Right ventricle myocardium inferior (tissue), 1 donor: ENCODE results near the gene CFAP65. TPM values are rescaled to one million over a fixed set of nuclear protein-coding genes. Genes with fewer than 3 reads are reported as not detected.
A peak's percentile ranks its signal among the peaks of the same experiment; 100 is the strongest.

Source experiments
- ATAC-seq: fragments of 200-7000 bp; cut with Tn5 transposase; one replicate; pipeline ENCODE4 v1.9.1; 2020; ENCODE audit warnings: mild to moderate bottlenecking, moderate library complexity
- DNase-seq: peaks from one replicate; pipeline ENCODE4 v3.0.0; 2021; ENCODE audit errors: missing footprints
- intact Hi-C: fragments of 100-400 bp; cut with DNase I; formaldehyde crosslinking; loops from one replicate; pipeline ENCODE4 v1.11.0; 2022
- total RNA-seq: library from RNA; stranded (reverse); fragmentation: NEBNext Ultra II Directional; extraction: Animal tissue kit (Norgen Biotek cat#: 25700); gene quantifications from one replicate; pipeline ENCODE4 v1.2.1, GENCODE V29; 2021
- donor health status: DM: no; HTN: yes; CAD: no; lungs with severe emphysema.

The CFAP65 gene
- total RNA-seq, 1 donor from 2014 or later = not detected

- DNase-seq (no peak), ATAC-seq (no peak)
- intact Hi-C loops = no loop called here
Observed at GRCh38 chr2:219037783-219038499, 3.4 kb downstream of the CFAP65 start.

- no peak for ATAC-seq
- no peak for DNase-seq
- intact Hi-C loops = no loop called here
Observed at GRCh38 chr2:219035942-219036341, 5.4 kb downstream of the CFAP65 start.

- DNase-seq = no peak
- intact Hi-C loops = no loop called here
- ATAC-seq = no peak
Observed at GRCh38 chr2:219034823-219035222, 6.5 kb downstream of the CFAP65 start.

GRCh38 chr2:219032051-219032745 is 9.1 kb downstream of the CFAP65 start:
- intact Hi-C loops = no loop called here
- ATAC-seq = no peak

GRCh38 chr2:219031005-219031738 is 10.1 kb downstream of the CFAP65 start:
- no peak for ATAC-seq
- intact Hi-C loops = no loop called here
- DNase-seq = no peak

More at GRCh38 chr2:219032051-219032745, 9.1 kb downstream of the CFAP65 start:
- DNase-seq = no peak

GRCh38 chr2:219030177-219030940 is 11.0 kb downstream of the CFAP65 start:
- intact Hi-C loops = no loop called here
- ATAC-seq (no peak), DNase-seq (no peak)

GRCh38 chr2:219029829-219030165 is 11.5 kb downstream of the CFAP65 start:
- ATAC-seq (peak; percentile 84), DNase-seq (peak; percentile 89)
- intact Hi-C loops = loop anchor here (1.0 kb wide), 1 partner anchor 127 kb away; no protein-coding TSS in a partner anchor

- DNase-seq = no peak
- ATAC-seq = no peak
- intact Hi-C loops = loop anchor here (1.0 kb wide), 1 partner anchor 127 kb away; no protein-coding TSS in a partner anchor
Observed at GRCh38 chr2:219028996-219029828, 12.1 kb downstream of the CFAP65 start.

- ATAC-seq = no peak
- intact Hi-C loops = no loop called here
- DNase-seq = no peak
Observed at GRCh38 chr2:219028141-219028540, 13.2 kb downstream of the CFAP65 start.

- intact Hi-C loops = no loop called here
- DNase-seq (no peak), ATAC-seq (no peak)
Observed at GRCh38 chr2:219027511-219028055, 13.7 kb downstream of the CFAP65 start.

- intact Hi-C loops = no loop called here
- no peak for DNase-seq
- ATAC-seq = no peak
Observed at GRCh38 chr2:219026946-219027345, 14.4 kb downstream of the CFAP65 start.

GRCh38 chr2:219025637-219026585 is 15.4 kb downstream of the CFAP65 start:
- ATAC-seq (no peak), DNase-seq (no peak)
- intact Hi-C loops = no loop called here

- ATAC-seq (no peak), DNase-seq (no peak)
- intact Hi-C loops = no loop called here
Observed at GRCh38 chr2:219024059-219024458, 17.3 kb downstream of the CFAP65 start.

GRCh38 chr2:219023045-219023605 is 18.2 kb downstream of the CFAP65 start:
- intact Hi-C loops = no loop called here
- DNase-seq (no peak), ATAC-seq (no peak)

GRCh38 chr2:219022616-219023015 is 18.7 kb downstream of the CFAP65 start:
- intact Hi-C loops = no loop called here
- DNase-seq = no peak
- no peak for ATAC-seq

- ATAC-seq (no peak), DNase-seq (no peak)
- intact Hi-C loops = no loop called here
Observed at GRCh38 chr2:219022041-219022440, 19.3 kb downstream of the CFAP65 start.

GRCh38 chr2:219021591-219021990 is 19.7 kb downstream of the CFAP65 start:
- no peak for ATAC-seq
- no peak for DNase-seq
- intact Hi-C loops = no loop called here
